Keratinocyte (primary cell): Measurements from ENCODE around the gene BRD3OS. TPM values are rescaled to one million over a fixed set of nuclear protein-coding genes. Genes with fewer than 3 reads are reported as not detected.

Source experiments
- DNase-seq: peaks from one replicate; pipeline ENCODE4 v3.0.0-alpha.2; 2011; ENCODE audit warnings: low read depth, missing footprints, low spot score
- FAIRE-seq: peaks from 2 replicates; lab custom pipeline; 2011; peaks lifted over from hg19 to GRCh38; lab: Jason Lieb, UNC
- H2AFZ ChIP-seq: 2 replicates; pipeline ENCODE4 v1.6.0; 2012; ENCODE audit warnings: low read length, control low read depth, inconsistent platforms; ENCODE audit not compliant: control insufficient read depth
- H3K27ac ChIP-seq: 2 replicates; pipeline ENCODE4 v1.5.1; 2011; ENCODE audit warnings: low read length; ENCODE audit not compliant: control insufficient read depth, insufficient read depth
- H3K27me3 ChIP-seq: 3 replicates; pipeline ENCODE4 v1.6.0; 2011; ENCODE audit warnings: low read length; ENCODE audit not compliant: control insufficient read depth, insufficient read depth; ENCODE audit errors: extremely low read depth
- H3K36me3 ChIP-seq, 2 experiments: 2 replicates in 1 of 2; 3 replicates in 1 of 2; pipeline ENCODE4 v1.5.1; 2011; ENCODE audit warnings: low read length in 2 of 2, mild to moderate bottlenecking in 1 of 2; ENCODE audit not compliant: control insufficient read depth in 2 of 2, insufficient read depth in 2 of 2; ENCODE audit errors: extremely low read depth in 1 of 2
- H3K4me1 ChIP-seq: 3 replicates; pipeline ENCODE4 v1.5.1; 2011; ENCODE audit warnings: low read length; ENCODE audit not compliant: control insufficient read depth, insufficient read depth; ENCODE audit errors: extremely low read depth
- H3K4me2 ChIP-seq: 3 replicates; pipeline ENCODE4 v1.6.0; 2011; ENCODE audit warnings: low read depth, low read length; ENCODE audit not compliant: control insufficient read depth, insufficient read depth; ENCODE audit errors: extremely low read depth
- H3K4me3 ChIP-seq, 3 experiments: fragments of 200-600 bp in 1 of 3; sonication (generic) in 1 of 3; 2 replicates in 2 of 3; 3 replicates in 1 of 3; pipeline ENCODE4 v1.5.1; 2011 to 2016; ENCODE audit warnings: low read length in 3 of 3, mild to moderate bottlenecking in 3 of 3, control low read depth in 2 of 3, inconsistent platforms in 1 of 3, low read depth in 1 of 3, mixed read lengths in 1 of 3, mixed run types in 1 of 3, moderate library complexity in 1 of 3; ENCODE audit not compliant: control insufficient read depth in 2 of 3, insufficient read depth in 2 of 3; ENCODE audit errors: extremely low read depth in 1 of 3
- H3K79me2 ChIP-seq: 2 replicates; pipeline ENCODE4 v1.6.0; 2012; ENCODE audit warnings: low read length; ENCODE audit not compliant: control insufficient read depth, insufficient read depth
- H3K9ac ChIP-seq: 3 replicates; pipeline ENCODE4 v1.6.0; 2011; ENCODE audit warnings: low read length; ENCODE audit not compliant: control insufficient read depth, insufficient read depth; ENCODE audit errors: extremely low read depth
- H3K9me1 ChIP-seq: 3 replicates; pipeline ENCODE4 v1.6.0; 2011; ENCODE audit warnings: low read length; ENCODE audit not compliant: control insufficient read depth, insufficient read depth; ENCODE audit errors: extremely low read depth
- H3K9me3 ChIP-seq: 2 replicates; pipeline ENCODE4 v1.5.1; 2012; ENCODE audit warnings: low read depth, low read length; ENCODE audit not compliant: control insufficient read depth
- H4K20me1 ChIP-seq: 3 replicates; pipeline ENCODE4 v1.6.0; 2011; ENCODE audit warnings: low read length; ENCODE audit not compliant: control insufficient read depth, insufficient read depth; ENCODE audit errors: extremely low read depth
- CTCF ChIP-seq, 3 experiments: IDR thresholded peaks in 1 of 3; conservative IDR thresholded peaks in 1 of 3; optimal IDR thresholded peaks in 1 of 3; 2 replicates in 2 of 3; 3 replicates in 1 of 3; pipeline versions ENCODE3 to v1.5.1; 2011; ENCODE audit warnings: low read length in 3 of 3, mild to moderate bottlenecking in 3 of 3, moderate library complexity in 2 of 3, control low read depth in 1 of 3, inconsistent platforms in 1 of 3; ENCODE audit not compliant: insufficient read depth in 2 of 3; ENCODE audit errors: extremely low read depth in 1 of 3
- EZH2 ChIP-seq: IDR thresholded peaks from one replicate; pipeline ENCODE4 v1.6.1; 2012; ENCODE audit warnings: inconsistent platforms, mild to moderate bottlenecking, low read length, moderate library complexity
- dilution Hi-C: fragments of 300-500 bp; cut with MboI; formaldehyde crosslinking; loops from one replicate; pipeline ENCODE4 v1.7.0; 2020; ENCODE audit warnings: low sequenced_read_pairs; ENCODE audit not compliant: extremely low pct_ligation_motif_present
- polyA plus RNA-seq, 5 experiments: library from polyadenylated mRNA; depleted of rRNA in 3 of 5; stranded (reverse) in 3 of 5; stranded (forward) in 1 of 5; unstranded in 1 of 5; fragments of >200 nt; gene quantifications; 1 replicate in 1 of 5; 2 replicates in 3 of 5; 3 replicates in 1 of 5; pipeline versions ENCODE4 v1.2.1 to v1.2.3, GENCODE V29; 2011 to 2012; ENCODE audit warnings: missing spikeins in 2 of 5, low read depth in 1 of 5, low replicate concordance in 1 of 5

Gene BRD3OS
- polyA plus RNA-seq, 1 donor (not counting 4 experiments of a cell fraction or from before 2014, with no cell fraction given): 8.5 TPM

- Histone ChIP-seq H3K79me2 (no peaks in the 10 kb centered on the region), H3K9ac (no peak overlapping the region), H3K27me3 (no peaks in the 10 kb centered on the region), H4K20me1 (no peaks in the 10 kb centered on the region), H3K9me1 (no peaks in the 10 kb centered on the region), H3K27ac (no peak overlapping the region), H3K4me3 (no peak overlapping the region), H3K9me3 (no peaks in the 10 kb centered on the region), H2AFZ (no peak overlapping the region), H3K36me3 (peaks cover 14 to 24% of the 10 kb centered on the region in 2 experiments), H3K4me2 (no peak overlapping the region), H3K4me1 (no peaks in the 10 kb centered on the region)
- dilution Hi-C loops: no loop called here
- TF ChIP-seq CTCF (optimal IDR thresholded peaks at IDR 0.05 in 1 of 3, IDR thresholded peaks at IDR 0.05 in 1 of 3, conservative IDR thresholded peaks at IDR 0.05 in 1 of 3; ENCODE audit: extremely low read depth in 1 of 3, insufficient read depth in 2 of 3, low read length in 3 of 3): no peak
- TF ChIP-seq EZH2: no peak
- DNase-seq (no peak), FAIRE-seq (no peak)
Observed at GRCh38 chr9:134030821-134031470, 5.7 kb downstream of the BRD3OS start.

- Histone ChIP-seq H3K9ac (no peak overlapping the region), H3K27me3 (no peaks in the 10 kb centered on the region), H3K9me1 (no peaks in the 10 kb centered on the region), H3K79me2 (no peaks in the 10 kb centered on the region), H3K9me3 (no peaks in the 10 kb centered on the region), H3K4me3 (no peak overlapping the region), H2AFZ (no peak overlapping the region), H4K20me1 (no peaks in the 10 kb centered on the region), H3K36me3 (peaks cover 14 to 26% of the 10 kb centered on the region in 2 experiments), H3K4me1 (no peaks in the 10 kb centered on the region), H3K4me2 (no peak overlapping the region), H3K27ac (no peak overlapping the region)
- dilution Hi-C loops: no loop called here
- no peak for TF ChIP-seq EZH2
- TF ChIP-seq CTCF (optimal IDR thresholded peaks at IDR 0.05 in 1 of 3, IDR thresholded peaks at IDR 0.05 in 1 of 3, conservative IDR thresholded peaks at IDR 0.05 in 1 of 3; ENCODE audit: extremely low read depth in 1 of 3, insufficient read depth in 2 of 3, low read length in 3 of 3): no peak
- DNase-seq (no peak), FAIRE-seq (no peak)
Observed at GRCh38 chr9:134031783-134032182, 6.5 kb downstream of the BRD3OS start.
